LNCaP clone FGC (cell line): ENCODE measurements around the gene APEX2.
"Not testable (repeated sequence)": the region's sequence is repeated elsewhere in the genome, so short reads cannot be mapped to it uniquely, and the experiment has no call there.

Experiments used
- DNase-seq: peaks from one replicate; pipeline ENCODE4 v3.0.0-alpha.2; 2011; ENCODE audit warnings: low read depth
- H3K4me3 ChIP-seq: 2 replicates; pipeline ENCODE4 v1.5.1; 2011; ENCODE audit warnings: mild to moderate bottlenecking, low read depth, low read length, control low read depth
- TF ChIP-seq, protein P1 (sequence below): IDR thresholded peaks from 2 replicates; pipeline ENCODE4 v1.5.1; 2012; ENCODE audit warnings: mild to moderate bottlenecking; ENCODE audit not compliant: control insufficient read depth, insufficient read depth; ENCODE audit errors: extremely low read depth

Gene APEX2

DNA sequence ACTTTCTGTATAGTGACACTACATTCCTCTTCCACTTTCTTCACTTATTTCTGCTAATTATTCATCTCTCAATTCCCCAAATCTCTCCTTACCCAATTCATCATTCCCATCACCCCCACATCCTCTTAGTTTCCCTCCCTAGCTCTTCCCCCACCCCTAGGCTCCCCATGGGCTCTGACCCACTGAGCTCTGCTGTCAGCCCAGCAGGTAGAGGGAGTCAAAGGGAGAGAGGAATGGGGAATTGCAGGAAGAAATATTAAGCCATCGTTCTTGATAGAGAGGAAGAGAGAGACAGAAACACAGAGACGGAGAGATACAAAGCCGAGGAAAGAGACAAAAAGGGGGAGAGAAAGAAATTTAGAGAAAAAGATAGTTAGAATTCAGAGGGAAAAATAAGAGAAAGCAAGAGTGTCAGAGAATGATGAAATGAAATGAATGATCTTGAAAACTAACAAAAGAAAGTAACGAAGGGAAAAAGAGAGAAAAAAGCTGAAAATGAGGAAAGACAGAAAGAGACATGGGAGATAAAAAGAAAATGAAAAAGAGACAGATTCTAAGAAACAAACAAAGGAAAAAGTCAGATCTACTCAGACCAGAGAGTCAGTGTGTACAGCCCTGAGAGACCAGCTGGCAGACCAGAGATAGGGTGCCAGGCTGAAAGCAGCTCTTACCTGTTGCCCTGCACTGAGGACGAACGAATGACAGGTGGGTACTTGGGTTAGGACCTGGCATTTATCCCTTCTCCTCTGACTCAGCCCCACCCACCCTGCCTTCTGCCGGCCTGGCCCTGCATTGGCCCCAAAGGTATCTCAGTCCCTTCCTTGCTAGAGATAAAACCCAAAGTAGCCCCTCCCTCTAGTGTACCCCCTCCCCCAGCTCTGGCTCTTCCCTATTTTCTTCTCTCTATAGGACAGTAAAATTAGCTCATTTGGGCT is 30.4 kb downstream of the APEX2 start, which contains the start of gene ALAS2:
TSS of gene ALAS2 (minus strand) at position 707 of the 935 bp plus-strand sequence. CDS start 4,977 bp downstream, outside the sequence.
- DNase-seq: no peak
- TF ChIP-seq, protein P1, sequence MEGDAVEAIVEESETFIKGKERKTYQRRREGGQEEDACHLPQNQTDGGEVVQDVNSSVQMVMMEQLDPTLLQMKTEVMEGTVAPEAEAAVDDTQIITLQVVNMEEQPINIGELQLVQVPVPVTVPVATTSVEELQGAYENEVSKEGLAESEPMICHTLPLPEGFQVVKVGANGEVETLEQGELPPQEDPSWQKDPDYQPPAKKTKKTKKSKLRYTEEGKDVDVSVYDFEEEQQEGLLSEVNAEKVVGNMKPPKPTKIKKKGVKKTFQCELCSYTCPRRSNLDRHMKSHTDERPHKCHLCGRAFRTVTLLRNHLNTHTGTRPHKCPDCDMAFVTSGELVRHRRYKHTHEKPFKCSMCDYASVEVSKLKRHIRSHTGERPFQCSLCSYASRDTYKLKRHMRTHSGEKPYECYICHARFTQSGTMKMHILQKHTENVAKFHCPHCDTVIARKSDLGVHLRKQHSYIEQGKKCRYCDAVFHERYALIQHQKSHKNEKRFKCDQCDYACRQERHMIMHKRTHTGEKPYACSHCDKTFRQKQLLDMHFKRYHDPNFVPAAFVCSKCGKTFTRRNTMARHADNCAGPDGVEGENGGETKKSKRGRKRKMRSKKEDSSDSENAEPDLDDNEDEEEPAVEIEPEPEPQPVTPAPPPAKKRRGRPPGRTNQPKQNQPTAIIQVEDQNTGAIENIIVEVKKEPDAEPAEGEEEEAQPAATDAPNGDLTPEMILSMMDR: no peak
- H3K4me3 ChIP-seq: no peak within 1 kb of the TSS

DNA sequence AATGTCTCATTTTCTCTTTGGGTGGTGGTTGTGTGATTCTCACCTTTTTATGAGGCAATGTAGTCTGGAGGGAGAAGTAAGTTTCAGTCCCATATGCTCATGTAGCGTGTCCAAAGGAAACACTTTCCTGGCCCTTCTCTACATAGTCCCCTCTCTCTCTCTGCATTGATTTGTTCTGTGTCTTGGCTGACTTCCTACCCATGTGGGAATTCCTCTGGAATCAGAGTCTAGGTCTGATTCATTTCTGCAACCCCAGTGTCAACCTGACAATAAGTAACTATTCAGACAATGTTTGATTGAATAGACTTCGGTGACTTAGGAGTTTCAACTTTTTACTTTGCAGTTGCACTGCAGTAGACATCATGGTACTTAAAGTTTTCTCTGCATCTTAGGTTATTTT is 33.3 kb downstream of the APEX2 start:
- H3K4me3 ChIP-seq: no peak overlapping the region
- DNase-seq: no peak
- TF ChIP-seq, protein P1: no peak

DNA sequence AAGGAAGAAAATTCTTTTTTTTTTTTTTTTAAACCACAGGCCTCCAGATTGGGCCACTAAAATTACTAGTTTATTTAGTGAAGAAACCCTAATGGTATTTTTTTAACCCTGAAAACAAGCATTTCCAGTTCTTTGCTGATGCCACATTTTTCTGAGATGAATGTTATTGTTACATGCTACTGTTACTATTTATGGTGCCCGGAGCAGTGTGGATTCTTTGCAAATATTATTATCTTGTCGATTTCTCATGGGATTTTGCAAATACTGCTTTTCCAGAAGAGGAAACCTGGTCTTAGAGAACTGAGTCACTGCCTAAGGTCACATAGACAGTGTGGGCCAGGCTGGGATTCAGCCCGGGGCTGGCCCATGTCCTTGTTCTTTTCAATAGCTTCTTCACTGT is 39.3 kb downstream of the APEX2 start:
- TF ChIP-seq, protein P1: no peak
- no peak overlapping the region for H3K4me3 ChIP-seq
- DNase-seq: no peak

DNA sequence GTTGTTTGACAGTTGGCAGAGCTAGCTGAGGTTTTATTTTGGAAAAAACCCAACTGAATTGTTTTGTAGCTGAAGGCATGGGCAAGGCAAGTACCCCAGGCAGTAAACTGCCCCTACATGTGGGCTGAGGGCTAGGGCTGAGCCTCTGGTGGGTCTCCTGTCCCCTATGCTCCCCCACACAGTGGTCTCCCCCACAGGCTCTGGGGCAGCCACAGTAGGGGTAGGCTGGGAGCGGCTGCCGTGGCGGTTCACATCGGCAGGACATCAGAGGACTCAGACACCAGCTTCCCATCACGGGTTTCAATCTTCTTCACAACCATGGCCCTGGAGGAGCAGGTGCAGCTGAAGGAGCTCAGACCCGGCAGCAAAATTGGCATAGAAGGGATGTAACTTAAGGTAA is 41.4 kb downstream of the APEX2 start:
- no peak overlapping the region for H3K4me3 ChIP-seq
- TF ChIP-seq, protein P1: no peak
- no peak for DNase-seq

DNA sequence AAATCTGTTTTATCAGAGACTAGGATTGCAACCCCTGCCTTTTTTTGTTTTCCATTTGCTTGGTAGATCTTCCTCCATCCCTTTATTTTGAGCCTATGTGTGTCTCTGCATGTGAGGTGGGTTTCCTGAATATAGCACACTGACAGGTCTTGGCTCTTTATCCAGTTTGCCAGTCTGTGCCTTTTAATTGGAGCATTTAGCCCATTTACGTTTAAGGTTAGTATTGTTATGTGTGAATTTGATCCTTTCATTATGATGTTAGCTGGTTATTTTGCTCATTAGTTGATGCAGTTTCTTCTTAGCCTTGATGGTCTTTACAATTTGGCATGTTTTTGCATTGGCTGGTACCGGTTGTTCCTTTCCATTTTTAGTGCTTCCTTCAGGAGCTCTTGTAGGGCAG is 50.4 kb downstream of the APEX2 start:
- not testable (repeated sequence) for DNase-seq, H3K4me3 ChIP-seq

DNA sequence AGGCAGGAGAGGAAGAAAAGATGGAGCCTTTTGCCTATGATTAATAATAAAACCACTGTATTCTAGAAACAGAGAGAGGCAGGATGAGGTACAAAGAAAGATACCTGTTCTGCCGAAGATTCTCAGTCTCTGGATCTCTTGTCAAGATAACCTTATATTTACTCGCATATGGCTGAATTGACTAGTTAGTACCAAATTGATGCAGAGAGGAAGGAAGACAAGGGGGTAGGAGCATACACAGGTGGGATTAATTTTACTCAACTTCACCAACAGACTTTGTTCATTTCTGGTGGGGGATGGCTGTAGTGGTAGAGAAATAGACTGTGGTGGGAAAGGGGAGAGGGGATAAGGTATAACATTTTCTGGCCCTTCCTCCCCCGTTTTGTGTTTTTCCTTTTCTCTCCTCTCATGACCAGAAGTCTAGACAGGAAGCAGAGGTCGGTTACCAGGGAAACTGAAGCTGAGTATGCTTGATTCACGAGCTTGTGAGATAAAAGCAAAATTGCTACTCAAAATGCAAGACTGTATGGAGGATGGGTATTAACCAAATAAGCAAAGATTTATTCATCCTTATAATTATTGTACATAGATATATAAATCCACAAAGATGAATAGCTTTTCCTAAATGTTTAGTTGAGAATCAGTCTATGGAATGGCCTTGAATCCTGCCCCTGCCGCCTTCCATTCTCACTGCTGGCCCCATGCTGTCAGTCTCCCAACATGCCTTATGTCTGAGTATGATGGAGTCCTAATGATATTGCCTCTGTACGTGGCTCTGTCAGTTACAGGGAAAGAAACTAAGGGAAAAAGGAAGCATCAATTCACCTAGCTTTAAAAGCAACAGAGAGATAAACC is 56.9 kb downstream of the APEX2 start:
- H3K4me3 ChIP-seq: no peak overlapping the region
- DNase-seq: no peak
- TF ChIP-seq, protein P1: no peak

DNA sequence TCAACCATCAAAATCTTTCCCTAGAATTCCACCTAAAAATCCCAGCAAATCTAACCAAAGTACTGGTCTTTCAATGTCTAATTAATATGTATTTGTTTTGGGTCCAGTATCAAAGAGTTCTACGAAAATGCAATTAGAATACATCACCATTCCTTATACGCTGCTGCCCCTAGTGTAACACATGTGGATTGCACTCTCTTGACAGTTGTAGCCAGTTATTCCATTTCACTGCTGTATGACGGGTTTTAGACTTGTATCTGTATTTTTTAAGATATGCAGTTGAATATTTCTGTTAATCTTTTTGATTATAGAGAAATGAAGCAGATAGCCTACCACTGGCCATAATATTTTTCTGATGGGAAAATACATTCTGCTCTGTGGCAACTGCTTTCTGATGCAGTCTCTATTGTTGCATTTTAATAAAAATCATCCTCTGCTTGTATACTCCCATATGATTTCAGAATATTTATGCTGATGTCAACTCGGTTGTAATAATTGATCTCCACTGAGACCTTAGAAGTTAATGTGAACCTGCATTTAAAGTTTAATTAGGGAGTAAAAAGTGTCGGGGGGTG is 57.6 kb downstream of the APEX2 start:
- DNase-seq: no peak
- TF ChIP-seq, protein P1: peak; percentile 71
- no peak overlapping the region for H3K4me3 ChIP-seq
